HG03103 (cell line): Measurements from ENCODE around the gene OR8B2.
"Not testable (repeated sequence)": the region's sequence is repeated elsewhere in the genome, so short reads cannot be mapped to it uniquely, and the experiment has no call there.

ENCODE experiments used
- ATAC-seq: cut with Tn5 transposase; IDR thresholded peaks from one replicate; pipeline ENCODE4 v1.9.1; 2021; ENCODE audit warnings: low read depth; ENCODE audit not compliant: unreplicated experiment

The OR8B2 gene, protein sequence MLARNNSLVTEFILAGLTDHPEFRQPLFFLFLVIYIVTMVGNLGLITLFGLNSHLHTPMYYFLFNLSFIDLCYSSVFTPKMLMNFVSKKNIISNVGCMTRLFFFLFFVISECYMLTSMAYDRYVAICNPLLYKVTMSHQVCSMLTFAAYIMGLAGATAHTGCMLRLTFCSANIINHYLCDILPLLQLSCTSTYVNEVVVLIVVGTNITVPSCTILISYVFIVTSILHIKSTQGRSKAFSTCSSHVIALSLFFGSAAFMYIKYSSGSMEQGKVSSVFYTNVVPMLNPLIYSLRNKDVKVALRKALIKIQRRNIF

GRCh38 chr11:124384399-124384798 lies at the start of gene OR8B2:
Gene OR8B2, minus strand, starts transcription at chr11:124384499. Its CDS starts 1,156 bp downstream, at chr11:124383343.
- ATAC-seq, result no peak

- ATAC-seq, result no peak
These were observed 45.3 kb upstream of the OR8B2 start for GRCh38 chr11:124429599-124429998.

GRCh38 chr11:124424384-124424921 lies 40.2 kb upstream of the OR8B2 start, which contains the start of gene OR8B4:
Gene OR8B4, minus strand, starts transcription at chr11:124424871. Its CDS starts 0 bp downstream, at chr11:124424871.
- no peak for ATAC-seq

DNA sequence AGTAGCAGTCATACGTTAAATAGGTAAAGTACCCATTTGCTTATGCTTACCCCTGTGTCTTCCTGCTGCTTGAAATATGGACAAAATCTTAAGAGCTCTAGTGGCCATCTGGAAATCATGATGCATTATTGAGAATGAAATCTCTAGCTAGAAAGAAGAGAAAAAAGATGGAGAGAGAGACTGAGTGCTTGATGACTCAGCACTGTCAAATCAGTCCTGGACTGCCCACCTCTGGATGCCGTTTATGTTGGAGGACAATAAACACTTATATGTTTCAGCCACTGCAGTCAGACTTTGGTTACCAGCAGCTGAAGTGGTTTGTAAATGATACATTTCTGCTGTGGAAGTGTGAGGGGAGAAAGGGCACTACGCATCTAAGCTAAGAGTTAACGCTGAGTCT lies 36.7 kb upstream of the OR8B2 start:
- no peak for ATAC-seq

- ATAC-seq, result no peak
These were observed 31.1 kb upstream of the OR8B2 start for GRCh38 chr11:124415356-124415923.

- no peak for ATAC-seq
These were observed 25.6 kb upstream of the OR8B2 start for GRCh38 chr11:124409906-124410305.

GRCh38 chr11:124405581-124405980 lies 21.3 kb upstream of the OR8B2 start:
- no peak for ATAC-seq

DNA sequence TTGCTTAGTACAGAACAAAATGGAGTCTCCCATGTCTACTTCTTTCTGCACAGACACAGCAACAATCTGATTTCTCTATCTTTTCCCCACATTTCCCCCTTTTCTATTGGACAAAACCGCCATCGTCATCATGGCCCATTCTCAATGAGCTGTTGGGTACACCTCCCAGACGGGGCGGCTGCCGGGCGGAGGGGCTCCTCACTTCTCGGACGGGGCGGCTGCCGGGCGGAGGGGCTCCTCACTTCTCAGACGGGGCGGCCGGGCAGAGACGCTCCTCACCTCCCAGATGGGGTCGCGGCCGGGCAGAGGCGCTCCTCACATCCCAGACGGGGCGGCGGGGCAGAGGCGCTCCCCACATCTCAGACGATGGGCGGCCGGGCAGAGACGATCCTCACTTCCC lies 18.9 kb upstream of the OR8B2 start:
- not testable (repeated sequence) for ATAC-seq

- ATAC-seq, result peak; percentile 95
These were observed 18.1 kb upstream of the OR8B2 start for GRCh38 chr11:124402326-124402922.

GRCh38 chr11:124398924-124399323 lies 14.6 kb upstream of the OR8B2 start, which contains the start of gene OR8B3:
Gene OR8B3, minus strand, starts transcription at chr11:124399024. Its CDS starts 1,673 bp downstream, at chr11:124397351.
- no peak for ATAC-seq

GRCh38 chr11:124396847-124397246 lies 12.5 kb upstream of the OR8B2 start:
- ATAC-seq, result not testable (repeated sequence)

DNA sequence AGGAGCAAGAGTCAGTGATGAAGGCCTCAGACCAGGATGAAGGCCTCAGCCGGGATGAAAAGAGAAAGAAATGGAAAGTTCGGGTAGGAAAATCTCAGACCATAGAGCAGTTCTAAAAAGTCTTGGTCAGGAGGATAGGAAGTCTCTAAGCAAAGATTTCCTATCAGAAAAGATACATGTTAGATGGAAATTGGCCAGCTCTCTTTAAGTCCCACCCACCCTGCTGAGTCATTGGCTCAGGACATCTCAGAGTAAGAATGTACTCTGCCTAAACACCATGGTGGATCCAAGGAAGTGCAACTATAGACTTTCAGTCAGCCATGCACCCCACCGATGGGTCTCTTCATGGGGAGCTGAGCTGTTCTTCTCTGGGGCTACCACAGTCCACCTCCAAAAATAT lies 10.1 kb upstream of the OR8B2 start:
- ATAC-seq, result no peak

DNA sequence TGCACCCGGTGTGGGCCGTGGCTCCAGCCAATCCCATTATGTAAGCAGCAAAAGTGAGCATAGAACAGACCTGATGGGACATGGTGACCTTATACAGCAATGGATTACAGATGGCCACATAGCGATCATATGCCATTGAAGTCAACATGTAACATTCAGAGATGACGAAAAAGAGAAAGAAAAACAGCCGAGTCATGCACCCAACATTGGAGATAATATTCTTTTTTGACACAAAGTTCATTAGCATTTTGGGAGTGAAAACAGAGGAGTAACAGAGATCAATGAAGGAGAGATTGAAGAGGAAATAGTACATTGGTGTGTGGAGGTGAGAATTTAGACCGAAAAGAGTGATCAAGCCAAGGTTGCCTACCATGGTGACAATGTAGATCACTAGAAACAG lies 1.4 kb downstream of the OR8B2 start:
- ATAC-seq, result not testable (repeated sequence)

DNA sequence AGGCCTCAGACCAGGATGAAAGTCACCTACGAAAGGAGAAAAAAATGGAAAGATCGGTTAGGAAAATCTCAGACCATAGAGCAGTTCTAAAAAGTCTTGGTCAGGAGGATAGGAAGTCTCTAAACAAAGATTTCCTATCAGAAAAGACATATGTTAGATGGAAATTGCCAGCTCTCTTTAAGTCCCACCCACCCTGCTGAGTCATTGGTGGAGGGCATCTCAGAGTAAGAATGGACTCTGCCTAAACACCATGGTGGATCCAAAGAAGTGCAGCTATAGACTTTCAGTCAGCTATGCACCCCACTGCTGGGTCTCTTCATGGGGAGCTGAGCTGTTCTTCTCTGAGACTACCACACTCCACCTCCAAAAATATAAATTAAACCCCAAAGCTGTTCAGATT lies 3.7 kb downstream of the OR8B2 start:
- ATAC-seq, result no peak

DNA sequence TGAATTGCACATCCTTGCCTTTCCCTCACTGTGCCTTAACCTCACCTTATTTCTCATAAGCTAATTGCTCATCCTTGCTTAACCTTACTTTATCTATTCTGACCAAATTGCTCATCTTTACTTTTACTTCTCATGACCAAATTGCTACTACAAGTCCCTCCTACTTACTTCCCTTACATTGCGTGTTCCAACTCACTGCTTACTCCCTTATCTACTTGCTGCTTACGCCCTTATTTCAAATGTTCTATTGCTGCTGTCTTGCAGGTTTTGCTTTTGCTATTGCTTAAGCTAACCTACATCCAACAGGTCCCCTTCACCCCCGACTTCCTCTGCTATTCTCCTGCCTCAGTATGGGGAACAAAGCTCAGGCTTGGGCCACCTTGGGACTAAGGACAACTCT lies 8.0 kb downstream of the OR8B2 start:
- no peak for ATAC-seq

GRCh38 chr11:124359566-124359965 lies 24.7 kb downstream of the OR8B2 start:
- no peak for ATAC-seq

DNA sequence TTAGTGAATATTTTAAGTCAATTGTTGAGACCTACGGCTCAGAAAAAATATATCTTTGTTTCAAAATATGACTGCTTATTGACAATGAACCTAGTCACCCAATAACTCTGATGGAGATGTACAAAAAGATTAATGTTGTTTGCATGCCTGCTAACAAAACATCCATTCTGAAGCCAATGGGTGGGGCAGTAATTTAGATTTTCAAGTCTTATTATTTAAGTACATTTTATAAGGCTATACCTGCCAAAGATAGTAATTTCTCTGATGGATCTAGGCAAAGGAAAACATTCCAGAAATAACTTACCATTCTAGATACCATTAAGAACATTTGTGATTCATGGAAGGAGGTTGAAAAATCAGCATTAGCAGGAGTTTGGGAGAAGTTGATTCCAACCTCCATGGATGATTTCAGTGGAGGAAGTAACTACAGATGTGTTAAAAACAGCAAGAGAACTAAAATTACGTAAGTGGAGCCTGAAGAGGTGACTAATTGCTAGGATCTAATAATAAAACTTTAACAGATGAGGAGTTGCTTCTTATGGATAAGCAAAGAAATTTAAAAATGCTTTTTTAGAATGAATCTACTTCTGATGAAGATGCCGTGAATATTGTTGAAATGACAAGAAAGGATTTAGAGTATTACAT lies 37.9 kb downstream of the OR8B2 start:
- no peak for ATAC-seq

DNA sequence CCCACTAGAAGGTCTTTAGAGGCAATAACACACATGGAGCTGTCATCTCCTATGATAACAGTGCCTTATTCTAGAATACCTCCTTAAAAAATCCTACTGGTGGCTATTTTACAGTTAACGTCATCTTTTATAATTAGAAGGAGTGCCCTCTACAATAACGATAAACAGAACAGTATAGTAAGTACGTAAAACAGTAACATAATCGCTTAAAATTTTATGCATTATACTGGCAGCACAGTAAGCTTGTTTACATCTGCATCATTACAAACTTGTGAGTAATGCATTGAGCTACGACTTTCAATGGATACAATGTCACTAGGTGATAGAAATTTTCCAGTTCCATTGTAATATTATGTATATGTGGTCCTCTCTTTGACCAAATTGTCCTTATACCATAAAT lies 40.0 kb downstream of the OR8B2 start:
- no peak for ATAC-seq

DNA sequence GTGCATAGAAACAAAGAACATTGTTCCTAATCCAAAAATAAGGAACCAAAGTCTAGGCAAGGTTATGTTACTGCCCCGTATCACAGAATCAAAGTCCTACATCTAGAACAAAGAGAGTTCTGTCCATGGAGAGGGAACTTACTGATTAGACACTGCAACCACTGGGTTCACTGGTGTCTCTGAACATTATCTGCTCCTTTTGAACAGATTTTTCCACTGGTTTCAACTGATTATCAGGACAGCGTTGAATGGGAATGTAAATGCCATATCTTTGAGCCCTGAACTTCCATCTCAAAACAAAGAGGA lies 44.2 kb downstream of the OR8B2 start:
- ATAC-seq, result no peak

DNA sequence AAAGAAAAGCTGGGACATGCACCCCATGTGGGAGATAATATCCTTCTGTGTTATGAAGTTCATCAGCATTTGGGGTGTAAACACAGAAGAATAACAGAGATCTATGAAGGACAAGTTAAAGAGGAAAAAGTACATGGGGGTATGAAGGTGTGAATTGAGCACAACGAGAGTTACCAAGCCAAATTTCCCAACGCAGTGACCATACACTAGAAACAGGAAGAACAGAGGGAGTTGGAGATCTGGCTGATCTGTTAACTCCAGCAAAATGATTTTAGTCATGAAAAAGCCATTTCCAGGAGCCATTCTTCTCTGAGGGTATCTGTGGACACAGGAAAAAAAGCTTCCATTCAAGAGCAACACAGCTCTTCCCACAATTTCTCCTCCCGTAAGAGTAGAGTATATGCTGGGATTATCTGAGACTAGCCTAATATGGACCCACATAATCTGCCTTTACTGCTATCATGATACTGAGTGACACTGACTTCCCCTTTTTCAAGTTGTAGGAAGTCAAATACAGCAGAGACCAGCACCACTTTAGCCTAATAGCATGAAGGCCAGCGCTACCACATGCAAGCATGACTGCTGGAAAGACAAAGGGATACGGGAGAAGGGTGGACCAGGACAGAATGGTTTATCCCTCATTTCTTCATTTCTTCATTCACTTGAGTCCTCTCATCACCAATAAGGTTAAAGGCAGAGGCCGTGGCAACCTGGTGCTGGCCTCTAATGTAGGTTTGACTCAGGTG lies 44.7 kb downstream of the OR8B2 start:
- no peak for ATAC-seq
